GM12875 (cell line): ENCODE results near the gene ASS1.
"Not testable (repeated sequence)": the region's sequence is repeated elsewhere in the genome, so short reads cannot be mapped to it uniquely, and the experiment has no call there.

Source experiments
- H3K4me3 ChIP-seq: one replicate; pipeline ENCODE4 v1.5.1; 2011; ENCODE audit warnings: low read depth, low read length, control low read depth
- TF ChIP-seq, protein P1 (sequence below): IDR thresholded peaks from 2 replicates; pipeline ENCODE4 v1.5.1; 2011; ENCODE audit warnings: low read depth, mild to moderate bottlenecking, control low read depth, inconsistent platforms, low read length, moderate library complexity, borderline replicate concordance; ENCODE audit not compliant: insufficient read depth

The ASS1 gene

DNA sequence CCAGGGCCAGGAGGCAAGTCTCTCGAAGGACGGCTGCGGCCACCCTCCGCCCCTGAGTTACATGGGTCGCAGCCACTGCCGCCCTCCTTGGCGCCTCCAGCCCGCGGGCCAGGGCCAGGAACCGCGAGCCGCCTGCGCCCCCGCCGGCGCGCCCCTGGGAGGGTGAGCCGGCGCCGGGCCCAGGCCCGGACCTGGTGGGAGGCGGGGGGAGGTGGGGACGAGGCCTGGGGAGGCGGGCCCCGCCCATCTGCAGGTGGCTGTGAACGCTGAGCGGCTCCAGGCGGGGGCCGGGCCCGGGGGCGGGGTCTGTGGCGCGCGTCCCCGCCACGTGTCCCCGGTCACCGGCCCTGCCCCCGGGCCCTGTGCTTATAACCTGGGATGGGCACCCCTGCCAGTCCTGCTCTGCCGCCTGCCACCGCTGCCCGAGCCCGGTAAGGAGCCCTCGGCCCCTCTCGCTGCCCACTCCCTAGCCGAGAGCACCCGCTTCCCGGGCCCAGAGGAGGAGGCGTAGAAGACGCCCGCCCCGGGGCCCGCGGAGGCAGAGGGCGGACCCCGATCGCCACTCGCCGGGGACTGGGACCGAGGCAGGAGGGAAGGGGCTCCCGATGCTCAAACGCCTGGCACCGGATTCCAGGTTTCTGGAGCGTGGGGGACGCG, at the start of gene ASS1:
TSS of gene ASS1 (plus strand) at position 397 of the 657 bp plus-strand sequence. CDS start 7,268 bp downstream, outside the sequence.
- no peak within 1 kb of the TSS for H3K4me3 ChIP-seq
- TF ChIP-seq, protein P1, sequence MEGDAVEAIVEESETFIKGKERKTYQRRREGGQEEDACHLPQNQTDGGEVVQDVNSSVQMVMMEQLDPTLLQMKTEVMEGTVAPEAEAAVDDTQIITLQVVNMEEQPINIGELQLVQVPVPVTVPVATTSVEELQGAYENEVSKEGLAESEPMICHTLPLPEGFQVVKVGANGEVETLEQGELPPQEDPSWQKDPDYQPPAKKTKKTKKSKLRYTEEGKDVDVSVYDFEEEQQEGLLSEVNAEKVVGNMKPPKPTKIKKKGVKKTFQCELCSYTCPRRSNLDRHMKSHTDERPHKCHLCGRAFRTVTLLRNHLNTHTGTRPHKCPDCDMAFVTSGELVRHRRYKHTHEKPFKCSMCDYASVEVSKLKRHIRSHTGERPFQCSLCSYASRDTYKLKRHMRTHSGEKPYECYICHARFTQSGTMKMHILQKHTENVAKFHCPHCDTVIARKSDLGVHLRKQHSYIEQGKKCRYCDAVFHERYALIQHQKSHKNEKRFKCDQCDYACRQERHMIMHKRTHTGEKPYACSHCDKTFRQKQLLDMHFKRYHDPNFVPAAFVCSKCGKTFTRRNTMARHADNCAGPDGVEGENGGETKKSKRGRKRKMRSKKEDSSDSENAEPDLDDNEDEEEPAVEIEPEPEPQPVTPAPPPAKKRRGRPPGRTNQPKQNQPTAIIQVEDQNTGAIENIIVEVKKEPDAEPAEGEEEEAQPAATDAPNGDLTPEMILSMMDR: no peak

DNA sequence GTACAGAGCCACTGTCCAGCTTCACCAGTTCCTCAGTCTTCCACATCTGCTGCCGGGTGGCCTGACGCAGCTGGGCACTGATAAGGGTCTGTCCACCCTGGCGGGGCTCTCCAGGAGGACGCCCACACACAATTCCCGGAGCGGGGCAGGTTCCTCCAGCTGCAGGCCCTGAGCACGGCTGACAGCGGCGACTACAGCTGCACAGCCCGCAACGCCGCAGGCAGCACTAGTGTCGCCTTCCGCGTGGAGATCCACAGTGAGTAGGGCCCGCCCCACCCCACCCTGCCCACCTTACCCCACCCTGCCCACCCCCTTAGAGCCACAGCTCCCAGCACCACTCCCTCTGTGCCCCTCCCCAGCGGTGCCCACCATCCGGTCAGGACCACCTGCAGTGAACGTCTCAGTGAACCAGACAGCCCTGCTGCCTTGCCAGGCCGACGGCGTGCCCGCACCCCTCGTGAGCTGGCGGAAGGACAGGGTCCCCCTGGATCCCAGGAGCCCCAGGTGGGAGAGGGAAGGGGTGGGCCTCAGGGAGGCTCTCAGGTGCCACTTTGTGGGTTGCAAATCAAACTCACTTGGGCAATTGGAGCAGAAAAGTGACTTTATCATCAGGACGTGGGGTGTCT, 48.8 kb upstream of the ASS1 start:
- TF ChIP-seq, protein P1: no peak
- no peak overlapping the region for H3K4me3 ChIP-seq

DNA sequence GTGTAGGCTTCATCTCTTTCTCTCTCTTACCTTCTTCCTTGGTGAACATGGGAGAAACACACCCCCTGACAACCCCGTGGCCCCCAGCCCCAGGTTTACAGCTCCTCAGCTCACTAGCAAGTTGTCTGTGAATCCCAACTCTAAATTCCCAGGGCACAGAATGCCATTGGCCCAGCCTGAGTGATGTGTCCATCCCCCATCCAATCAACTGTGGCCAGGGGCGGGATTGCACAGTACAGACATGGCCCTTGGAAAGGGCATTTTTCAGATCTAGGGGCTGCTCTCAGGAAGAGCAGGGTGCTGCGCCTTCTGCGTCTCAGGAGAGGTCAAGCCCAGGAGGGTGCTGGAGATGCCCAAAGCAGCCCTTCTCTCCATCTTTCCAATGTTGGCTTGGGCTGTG, 48.2 kb upstream of the ASS1 start:
- no peak overlapping the region for H3K4me3 ChIP-seq
- TF ChIP-seq, protein P1: no peak

DNA sequence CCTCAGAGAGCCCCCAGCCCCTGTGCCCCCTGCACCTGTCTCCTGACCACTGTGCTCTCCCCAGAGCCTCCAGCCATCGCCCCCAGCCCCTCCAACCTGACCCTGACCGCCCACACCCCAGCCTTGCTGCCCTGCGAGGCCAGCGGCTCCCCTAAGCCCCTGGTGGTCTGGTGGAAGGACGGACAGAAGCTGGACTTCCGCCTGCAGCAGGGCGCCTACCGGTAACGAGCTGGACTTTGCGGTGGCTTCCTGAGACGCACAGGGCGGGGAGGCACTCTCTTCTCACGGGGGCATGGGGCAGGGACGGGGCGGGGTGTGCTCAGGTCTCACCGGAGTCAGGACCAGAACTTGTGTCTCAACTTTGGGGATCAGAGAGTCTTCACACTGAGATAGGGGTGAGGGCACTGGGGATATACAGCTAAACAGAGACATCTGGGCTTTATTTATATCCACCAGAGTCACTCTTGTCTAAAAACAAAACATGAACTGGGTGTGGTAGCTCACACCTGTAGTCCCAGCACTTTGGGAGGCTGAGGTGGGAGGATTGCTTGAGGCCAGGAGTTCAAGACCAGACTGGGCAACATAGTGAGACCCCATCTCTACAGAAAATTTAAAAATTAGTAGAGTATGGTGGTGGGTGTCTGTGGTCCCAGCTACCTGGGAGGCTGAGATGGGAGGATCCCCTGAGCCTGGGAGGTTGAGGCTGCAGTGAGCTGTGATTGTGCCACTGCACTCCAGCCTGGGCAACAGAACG, 46.1 kb upstream of the ASS1 start:
- no peak overlapping the region for H3K4me3 ChIP-seq
- TF ChIP-seq, protein P1: no peak

DNA sequence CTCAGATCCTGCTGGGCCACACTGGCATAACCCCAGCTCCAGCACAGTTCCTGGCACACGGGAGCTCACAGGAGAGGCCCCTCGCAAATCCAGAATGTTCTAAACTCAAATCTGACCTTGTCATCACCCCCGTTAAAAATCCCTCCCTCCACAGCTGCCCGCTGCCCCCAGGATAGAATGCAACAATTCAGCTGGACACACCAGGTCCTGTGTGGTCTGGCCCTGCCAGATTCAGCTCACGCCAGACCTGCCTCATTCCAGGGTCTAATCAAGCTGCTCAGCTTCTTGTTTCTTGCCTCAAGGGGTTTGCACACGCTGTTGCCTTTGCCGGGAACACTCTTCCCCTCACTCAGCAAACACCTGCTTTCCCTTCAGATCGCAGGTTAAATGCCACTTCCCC, 45.0 kb upstream of the ASS1 start:
- TF ChIP-seq, protein P1: no peak
- no peak overlapping the region for H3K4me3 ChIP-seq

DNA sequence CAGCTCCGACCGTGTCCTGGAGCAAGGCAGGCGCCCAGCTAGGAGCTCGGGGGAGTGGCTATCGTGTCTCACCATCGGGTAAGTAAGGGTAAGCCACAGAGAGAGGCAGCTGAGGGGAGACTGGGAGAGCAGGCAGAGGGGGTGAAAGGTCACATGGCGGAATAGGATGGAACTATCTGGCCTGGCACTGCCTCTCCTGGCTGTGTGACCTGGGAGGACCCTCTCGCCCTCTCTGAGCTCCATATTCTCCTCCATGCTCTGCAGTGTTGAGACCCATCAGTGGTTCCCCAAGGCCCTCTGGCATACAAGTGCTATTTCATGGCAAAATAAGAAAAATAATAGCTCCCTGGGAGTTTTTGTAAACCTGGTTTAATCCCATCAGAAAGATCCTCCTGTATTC, 43.9 kb upstream of the ASS1 start:
- no peak overlapping the region for H3K4me3 ChIP-seq
- TF ChIP-seq, protein P1: no peak

DNA sequence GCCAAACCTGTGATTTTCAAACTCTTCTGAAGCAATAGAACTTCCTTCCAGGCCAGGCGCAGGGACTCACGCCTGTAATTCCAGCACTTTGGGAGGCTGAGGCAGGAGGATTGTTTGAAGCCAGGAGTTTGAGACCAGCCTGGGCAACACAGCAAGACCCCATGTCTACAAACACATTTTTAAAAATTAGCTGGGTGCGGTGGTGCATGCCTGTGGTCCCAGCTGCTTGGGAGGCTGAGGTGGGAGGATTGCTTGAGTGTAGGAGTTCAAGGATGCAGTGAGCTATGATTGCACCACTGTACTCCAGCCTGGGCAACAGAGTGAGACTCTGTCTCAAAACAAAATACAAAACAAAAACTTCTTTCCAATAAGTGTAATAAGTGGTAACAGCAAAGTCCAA, 43.0 kb upstream of the ASS1 start:
- not testable (repeated sequence) for H3K4me3 ChIP-seq
